Common myeloid progenitor, CD34-positive (primary cell): ENCODE measurements around the gene INMT.

Source experiments
- CTCF ChIA-PET: fragments of 350-600 bp; sonication (Branson Sonifier 250); formaldehyde crosslinking; loops from one replicate; lab custom pipeline; 2021; ENCODE audit warnings: antibody characterized with exemption; lab: Charles Lee
- POLR2A ChIA-PET: fragments of 350-600 bp; sonication (Branson Sonifier 250); formaldehyde crosslinking; loops from one replicate; lab custom pipeline; 2021; ENCODE audit warnings: antibody characterized with exemption; lab: Charles Lee
- DNase-seq, 3 donors: peaks; one replicate each; pipeline versions ENCODE4 v3.0.0 to v3.0.0-alpha.2; 2013
- H3K27ac ChIP-seq, 2 experiments: 1 replicate in 1 of 2; 2 replicates in 1 of 2; pipeline ENCODE4 v1.7.0; 2013; ENCODE audit warnings: inconsistent platforms in 2 of 2, low read length in 2 of 2, mild to moderate bottlenecking in 2 of 2, low read depth in 1 of 2, moderate library complexity in 1 of 2; ENCODE audit not compliant: severe bottlenecking in 2 of 2, insufficient read depth in 1 of 2, poor library complexity in 1 of 2
- H3K27me3 ChIP-seq, 5 experiments: replicated peaks in 2 of 5; 1 replicate in 3 of 5; 2 replicates in 2 of 5; pipeline versions ENCODE4 v1.6.1 to v1.7.0; 2013; ENCODE audit warnings: low read length in 4 of 5, mild to moderate bottlenecking in 2 of 5, moderate library complexity in 2 of 5, inconsistent platforms in 1 of 5; ENCODE audit not compliant: insufficient read depth in 5 of 5, control insufficient read depth in 4 of 5
- H3K36me3 ChIP-seq, 4 experiments: 1 replicate in 2 of 4; 2 replicates in 2 of 4; pipeline versions ENCODE4 v1.6.1 to v1.7.0; 2013; ENCODE audit warnings: low read length in 3 of 4, control low read depth in 1 of 4, mild to moderate bottlenecking in 1 of 4; ENCODE audit not compliant: control insufficient read depth in 4 of 4, insufficient read depth in 4 of 4
- H3K4me1 ChIP-seq, 4 experiments: 1 replicate in 3 of 4; 2 replicates in 1 of 4; pipeline versions ENCODE4 v1.6.1 to v1.7.1; 2013; ENCODE audit warnings: low read length in 3 of 4, mild to moderate bottlenecking in 3 of 4, control low read depth in 1 of 4, inconsistent platforms in 1 of 4, moderate library complexity in 1 of 4; ENCODE audit not compliant: control insufficient read depth in 4 of 4, insufficient read depth in 4 of 4; ENCODE audit errors: control extremely low read depth in 1 of 4
- H3K4me3 ChIP-seq, 7 experiments: 1 replicate in 4 of 7; 2 replicates in 3 of 7; pipeline versions ENCODE4 v1.5.1 to v1.7.0; 2013; ENCODE audit warnings: mild to moderate bottlenecking in 7 of 7, low read length in 6 of 7, moderate library complexity in 6 of 7, inconsistent platforms in 2 of 7, low read depth in 2 of 7, control low read depth in 1 of 7; ENCODE audit not compliant: insufficient read depth in 4 of 7, control insufficient read depth in 1 of 7; ENCODE audit errors: extremely low read depth in 1 of 7
- H3K9me3 ChIP-seq, 5 experiments: 1 replicate in 4 of 5; 2 replicates in 1 of 5; pipeline versions ENCODE4 v1.6.1 to v1.7.1; 2013; ENCODE audit warnings: low read length in 4 of 5, mild to moderate bottlenecking in 2 of 5, inconsistent platforms in 1 of 5, low read depth in 1 of 5, moderate library complexity in 1 of 5; ENCODE audit not compliant: control insufficient read depth in 4 of 5, insufficient read depth in 2 of 5; ENCODE audit errors: control extremely low read depth in 1 of 5
- WGBS: methylation state at CpG from one replicate; pipeline ENCODE4 v1.1.5; 2013; ENCODE audit not compliant: insufficient coverage; 5-methylcytosine and 5-hydroxymethylcytosine counted together

The INMT gene

GRCh38 chr7:30745261-30745941 is 6.5 kb upstream of the INMT start:
- POLR2A ChIA-PET, result no interaction called here
- CTCF ChIA-PET, result interaction anchor here (0.7 to 1.7 kb wide), 5 partner anchors 9 to 196 kb away, joined by 3 to 4 read pairs (median 3); no protein-coding TSS in a partner anchor

GRCh38 chr7:30750010-30750409 is 1.9 kb upstream of the INMT start:
- no peaks in the 10 kb centered on the region for H3K4me1 ChIP-seq
- no CpG with 5 or more reads among the region's 2 CpGs for WGBS
- H3K27me3 ChIP-seq, result peaks cover 0 to 2% (median 0%) of the 10 kb centered on the region in 5 experiments
- H3K36me3 ChIP-seq, result no peaks in the 10 kb centered on the region
- ChIA-PET CTCF (no interaction called here), POLR2A (no interaction called here)
- no peak overlapping the region for H3K4me3 ChIP-seq
- no peaks in the 10 kb centered on the region for H3K9me3 ChIP-seq
- no peak for DNase-seq
- H3K27ac ChIP-seq, result no peak overlapping the region

More at GRCh38 chr7:30745261-30745941, 6.5 kb upstream of the INMT start:
- Histone ChIP-seq H3K36me3 (no peaks in the 10 kb centered on the region), H3K9me3 (no peaks in the 10 kb centered on the region), H3K27ac (no peak overlapping the region), H3K27me3 (peaks cover 0 to 7% (median 0%) of the 10 kb centered on the region in 5 experiments), H3K4me3 (no peak overlapping the region), H3K4me1 (no peaks in the 10 kb centered on the region)
- DNase-seq, result no peak
- WGBS, result 98% methylated on average over 6 of the region's 6 CpGs

GRCh38 chr7:30750683-30751650 is 968 bp upstream of the INMT start:
- H3K9me3 ChIP-seq, result no peaks in the 10 kb centered on the region
- 92% methylated on average over 16 of the region's 16 CpGs for WGBS
- no peak for DNase-seq
- CTCF ChIA-PET, result interaction anchor here (0.7 kb wide), 1 partner anchor 21 kb away, joined by 3 read pairs; no protein-coding TSS in a partner anchor
- no peaks in the 10 kb centered on the region for H3K4me1 ChIP-seq
- peaks cover 0 to 2% (median 0%) of the 10 kb centered on the region in 5 experiments for H3K27me3 ChIP-seq
- H3K27ac ChIP-seq, result no peak overlapping the region
- H3K36me3 ChIP-seq, result no peaks in the 10 kb centered on the region
- no peak overlapping the region for H3K4me3 ChIP-seq
- POLR2A ChIA-PET, result no interaction called here

- Histone ChIP-seq H3K9me3 (no peaks in the 10 kb centered on the region), H3K27ac (no peak overlapping the region), H3K4me1 (no peaks in the 10 kb centered on the region), H3K27me3 (peaks cover 0 to 2% (median 0%) of the 10 kb centered on the region in 5 experiments), H3K36me3 (no peaks in the 10 kb centered on the region), H3K4me3 (no peak overlapping the region)
- ChIA-PET POLR2A (no interaction called here), CTCF (interaction anchor here (0.7 kb wide), 1 partner anchor 13 kb away, joined by 3 read pairs; no protein-coding TSS in a partner anchor)
- 99% methylated on average over 5 of the region's 6 CpGs for WGBS
- DNase-seq, result no peak
Observed at GRCh38 chr7:30752484-30752883, 549 bp downstream of the INMT start.

- WGBS, result 72% methylated on average over 4 of the region's 5 CpGs
- DNase-seq, result no peak
- ChIA-PET CTCF (no interaction called here), POLR2A (no interaction called here)
- Histone ChIP-seq H3K4me3 (no peak overlapping the region), H3K36me3 (no peaks in the 10 kb centered on the region), H3K4me1 (no peaks in the 10 kb centered on the region), H3K27me3 (no peaks in the 10 kb centered on the region), H3K27ac (no peak overlapping the region), H3K9me3 (no peaks in the 10 kb centered on the region)
Observed at GRCh38 chr7:30752979-30753378, 1.0 kb downstream of the INMT start.

GRCh38 chr7:30754315-30754877 is 2.5 kb downstream of the INMT start:
- ChIA-PET POLR2A (no interaction called here), CTCF (interaction anchor here (0.7 kb wide), 1 partner anchor 52 kb away, joined by 3 read pairs; no protein-coding TSS in a partner anchor)
- no peaks in the 10 kb centered on the region for H3K4me1 ChIP-seq

More at GRCh38 chr7:30754315-30754877, 2.5 kb downstream of the INMT start:
- no peak for DNase-seq
- WGBS, result 76% methylated on average over 3 of the region's 6 CpGs
- H3K27ac ChIP-seq, result no peak overlapping the region
- H3K9me3 ChIP-seq, result no peaks in the 10 kb centered on the region
- H3K36me3 ChIP-seq, result no peaks in the 10 kb centered on the region
- no peaks in the 10 kb centered on the region for H3K27me3 ChIP-seq
- H3K4me3 ChIP-seq, result no peak overlapping the region
